Prostate gland (tissue), 2 donors: ENCODE results near the gene ULBP1.
"Not testable (repeated sequence)": the region's sequence is repeated elsewhere in the genome, so short reads cannot be mapped to it uniquely, and the experiment has no call there.

Experiments used
- CTCF ChIP-seq, 4 experiments: fragments of 200-600 bp in 2 of 4; fragments of 450-650 bp in 2 of 4; sonication (generic) in 2 of 4; IDR thresholded peaks; 1 replicate in 3 of 4; 2 replicates in 1 of 4; pipeline ENCODE4 v1.5.1; 2016 to 2019; ENCODE audit warnings: antibody characterized with exemption in 4 of 4, mild to moderate bottlenecking in 2 of 4, moderate library complexity in 2 of 4
- POLR2A ChIP-seq: fragments of 450-650 bp; IDR thresholded peaks from one replicate; pipeline ENCODE4 v1.6.1; 2016; ENCODE audit warnings: antibody characterized with exemption, mild to moderate bottlenecking
- POLR2AphosphoS5 ChIP-seq: sonication (generic); formaldehyde crosslinking; IDR thresholded peaks from one replicate; pipeline ENCODE4 v1.6.1; 2017; ENCODE audit warnings: antibody characterized with exemption

DNA sequence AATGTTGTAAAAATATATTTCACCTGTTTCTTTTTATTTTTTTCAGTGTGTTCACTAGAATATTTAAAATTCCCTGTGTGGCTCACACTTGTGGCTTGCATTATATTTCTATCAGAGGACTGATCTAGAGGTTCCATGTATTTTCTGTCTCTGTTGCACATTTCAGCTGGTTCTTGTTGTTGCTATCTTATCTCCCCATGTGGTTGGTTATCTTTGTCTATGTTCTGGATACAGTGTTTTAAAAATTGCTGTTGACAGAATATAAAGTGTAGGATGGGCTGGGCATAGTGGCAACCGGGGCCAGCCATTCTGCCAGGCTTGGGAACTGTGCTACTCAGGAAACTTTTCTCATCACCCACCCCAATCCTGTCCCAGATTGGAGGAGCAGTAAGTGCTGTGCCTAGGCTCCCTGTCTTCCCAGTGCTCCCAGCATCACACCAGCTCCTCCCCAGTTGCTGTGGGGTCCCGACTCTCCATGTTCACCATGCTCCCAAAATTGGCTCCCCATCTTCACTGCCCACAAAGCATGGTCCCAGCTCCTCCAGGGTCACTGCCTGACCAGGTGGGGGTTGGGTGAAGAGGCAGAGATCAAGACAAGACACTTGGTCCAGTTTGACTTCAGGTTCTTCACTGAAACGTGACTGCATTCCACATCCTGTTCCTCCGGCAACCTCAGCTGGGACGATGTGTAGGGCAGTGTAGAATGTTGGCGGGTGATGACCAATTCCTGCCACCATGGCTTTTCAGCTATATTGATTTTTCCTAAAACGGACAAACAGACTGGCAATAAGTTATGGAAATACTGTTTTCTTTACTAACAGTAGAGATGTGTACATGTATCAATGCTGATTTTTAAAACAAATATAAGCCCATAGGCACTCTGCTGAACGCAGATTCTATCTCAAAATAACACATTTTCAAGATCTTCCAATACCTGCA lies 49.4 kb downstream of the ULBP1 start:
- TF ChIP-seq POLR2AphosphoS5; CTCF (IDR thresholded peaks at IDR 0.05); POLR2A: not testable (repeated sequence)
